HFFc6 (cell line): ENCODE data around the gene EGFR. TPM values are rescaled to one million over a fixed set of nuclear protein-coding genes. Genes with fewer than 3 reads are reported as not detected.

Experiments
- DNase-seq: peaks from one replicate; pipeline ENCODE4 v3.0.0-alpha.2; 2018
- H3K27ac Mint-ChIP-seq: 2 replicates; pipeline ENCODE4 v1.8.0; 2020; ENCODE audit warnings: mild to moderate bottlenecking, mixed read lengths
- H3K27me3 Mint-ChIP-seq: 2 replicates; pipeline ENCODE4 v1.8.0; 2021; ENCODE audit warnings: mild to moderate bottlenecking, moderate library complexity, mixed read lengths; ENCODE audit not compliant: insufficient read depth
- H3K36me3 Mint-ChIP-seq: 2 replicates; pipeline ENCODE4 v1.8.0; 2021; ENCODE audit warnings: low read depth, mixed read lengths
- H3K4me1 Mint-ChIP-seq: 2 replicates; pipeline ENCODE4 v1.8.0; 2020; ENCODE audit warnings: low read depth, mixed read lengths
- H3K4me3 Mint-ChIP-seq: 2 replicates; pipeline ENCODE4 v1.8.0; 2020; ENCODE audit warnings: mild to moderate bottlenecking, moderate library complexity, mixed read lengths
- H3K9me3 Mint-ChIP-seq: 2 replicates; pipeline ENCODE4 v1.8.0; 2020; ENCODE audit warnings: mild to moderate bottlenecking, mixed read lengths
- total RNA-seq, 6 experiments: library from RNA; stranded (reverse); fragmentation: NEBNext Ultra II Directional; extraction: Animal tissue kit (Norgen Biotek cat#: 25700); gene quantifications; 2 replicates in 1 of 6; 3 replicates in 5 of 6; pipeline ENCODE4 v1.2.3, GENCODE V29; 2021
- TF ChIP-seq, protein P1 (sequence below): fragments of 200-600 bp; sonication (generic); IDR thresholded peaks from 2 replicates; pipeline ENCODE4 v1.5.0; 2021; ENCODE audit warnings: antibody characterized with exemption, mild to moderate bottlenecking

Gene EGFR
- total RNA-seq, 6 experiments from 2014 or later: 69.9 to 87.2 (median 77.0) TPM

GRCh38 chr7:55048221-55048859, 29.5 kb downstream of the EGFR start:
- TF ChIP-seq, protein P1, sequence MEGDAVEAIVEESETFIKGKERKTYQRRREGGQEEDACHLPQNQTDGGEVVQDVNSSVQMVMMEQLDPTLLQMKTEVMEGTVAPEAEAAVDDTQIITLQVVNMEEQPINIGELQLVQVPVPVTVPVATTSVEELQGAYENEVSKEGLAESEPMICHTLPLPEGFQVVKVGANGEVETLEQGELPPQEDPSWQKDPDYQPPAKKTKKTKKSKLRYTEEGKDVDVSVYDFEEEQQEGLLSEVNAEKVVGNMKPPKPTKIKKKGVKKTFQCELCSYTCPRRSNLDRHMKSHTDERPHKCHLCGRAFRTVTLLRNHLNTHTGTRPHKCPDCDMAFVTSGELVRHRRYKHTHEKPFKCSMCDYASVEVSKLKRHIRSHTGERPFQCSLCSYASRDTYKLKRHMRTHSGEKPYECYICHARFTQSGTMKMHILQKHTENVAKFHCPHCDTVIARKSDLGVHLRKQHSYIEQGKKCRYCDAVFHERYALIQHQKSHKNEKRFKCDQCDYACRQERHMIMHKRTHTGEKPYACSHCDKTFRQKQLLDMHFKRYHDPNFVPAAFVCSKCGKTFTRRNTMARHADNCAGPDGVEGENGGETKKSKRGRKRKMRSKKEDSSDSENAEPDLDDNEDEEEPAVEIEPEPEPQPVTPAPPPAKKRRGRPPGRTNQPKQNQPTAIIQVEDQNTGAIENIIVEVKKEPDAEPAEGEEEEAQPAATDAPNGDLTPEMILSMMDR: no peak
- DNase-seq: no peak
- H3K27me3 Mint-ChIP-seq: peaks cover 2% of the 10 kb centered on the region; the same call in 1 of the 2 replicates

GRCh38 chr7:55050281-55050680, 31.5 kb downstream of the EGFR start:
- Mint-ChIP-seq H3K9me3 (no peaks in the 10 kb centered on the region), H3K4me1 (peaks cover 94% of the 10 kb centered on the region), H3K36me3 (peaks cover 16% of the 10 kb centered on the region), H3K4me3 (no peak overlapping the region), H3K27ac (peak overlapping the region; percentile 100), H3K27me3 (peaks cover 2% of the 10 kb centered on the region; the same call in 1 of the 2 replicates)
- TF ChIP-seq, protein P1: peak; percentile 45; the same call in 1 of the 2 replicates
- DNase-seq: no peak

More at GRCh38 chr7:55048221-55048859, 29.5 kb downstream of the EGFR start:
- Mint-ChIP-seq H3K36me3 (peaks cover 11% of the 10 kb centered on the region; the same call in 1 of the 2 replicates), H3K9me3 (no peaks in the 10 kb centered on the region), H3K27ac (peak overlapping the region; percentile 39; the same call in 1 of the 2 replicates), H3K4me3 (no peak overlapping the region), H3K4me1 (peaks cover 89% of the 10 kb centered on the region)

GRCh38 chr7:55052081-55052480, 33.3 kb downstream of the EGFR start:
- TF ChIP-seq, protein P1: no peak
- DNase-seq: peak; percentile 87
- H3K27me3 Mint-ChIP-seq: peaks cover 4% of the 10 kb centered on the region; the same call in 1 of the 2 replicates
- H3K4me3 Mint-ChIP-seq: peak overlapping the region; percentile 86
- no peaks in the 10 kb centered on the region for H3K9me3 Mint-ChIP-seq
- peaks cover 100% of the 10 kb centered on the region for H3K4me1 Mint-ChIP-seq
- H3K27ac Mint-ChIP-seq: peak overlapping the region; percentile 100
- H3K36me3 Mint-ChIP-seq: peaks cover 28% of the 10 kb centered on the region

DNA sequence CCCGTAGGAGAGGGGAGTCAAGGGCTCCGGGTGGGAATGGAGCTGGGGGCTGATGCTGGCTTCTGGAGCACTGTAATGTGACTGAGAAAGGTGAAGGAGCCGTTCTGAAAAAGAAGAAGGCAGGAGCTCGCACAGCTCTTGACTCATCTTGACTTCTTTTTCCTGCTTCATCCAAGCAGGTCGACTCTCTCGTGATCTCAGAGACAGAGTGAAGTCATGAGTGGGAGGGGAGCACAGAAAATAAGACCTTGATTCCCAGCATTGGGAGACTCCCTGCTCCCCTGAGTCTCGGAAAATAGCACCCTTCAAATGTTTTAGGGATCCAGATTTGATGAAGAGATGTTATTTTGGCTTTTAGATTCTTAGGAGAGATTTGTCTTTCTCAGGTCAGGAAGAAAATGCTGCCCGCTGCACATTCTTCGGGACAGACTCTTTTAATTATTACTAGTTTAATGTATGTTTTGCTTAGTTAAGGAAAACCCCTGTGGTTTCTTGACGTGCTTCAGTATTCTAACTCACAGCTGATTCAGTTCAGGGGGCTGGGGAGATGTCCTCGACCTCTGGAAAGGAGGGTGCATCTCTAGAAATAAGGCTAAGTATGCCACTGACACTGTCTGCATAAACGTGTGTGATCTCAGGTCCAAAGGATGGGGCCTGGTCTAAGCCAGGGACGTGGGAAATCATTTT, 34.1 kb downstream of the EGFR start:
- peaks cover 4% of the 10 kb centered on the region; the same call in 1 of the 2 replicates for H3K27me3 Mint-ChIP-seq
- no peaks in the 10 kb centered on the region for H3K9me3 Mint-ChIP-seq
- H3K36me3 Mint-ChIP-seq: peaks cover 28% of the 10 kb centered on the region
- H3K4me3 Mint-ChIP-seq: peak overlapping the region; percentile 86
- peak overlapping the region; percentile 100 for H3K27ac Mint-ChIP-seq
- peaks cover 100% of the 10 kb centered on the region for H3K4me1 Mint-ChIP-seq
- peak; percentile 58 for DNase-seq
- TF ChIP-seq, protein P1: no peak

GRCh38 chr7:55053651-55054571, 35.1 kb downstream of the EGFR start:
- Mint-ChIP-seq H3K4me1 (peaks cover 96% of the 10 kb centered on the region), H3K27me3 (peaks cover 4% of the 10 kb centered on the region; the same call in 1 of the 2 replicates), H3K36me3 (peaks cover 34% of the 10 kb centered on the region), H3K27ac (peak overlapping the region; percentile 100), H3K9me3 (no peaks in the 10 kb centered on the region), H3K4me3 (peak overlapping the region; percentile 29)
- no peak for DNase-seq
- TF ChIP-seq, protein P1: no peak
